ENCODE results near the gene COL15A1. TPM values are rescaled to one million over a fixed set of nuclear protein-coding genes. Genes with fewer than 3 reads are reported as not detected.

Gene COL15A1
- total and polyA plus RNA-seq, 2 of the 13 experiments (the other 11 are each of a cell fraction or from before 2014, with no cell fraction given) = not detected

- TF ChIP-seq IRX3 (CRISPR knock-in tag; IDR thresholded peaks at IDR 0.05; ENCODE audit: borderline replicate concordance, low read depth) (no peak), ZNF639 (CRISPR knock-in tag; conservative IDR thresholded peaks at IDR 0.05) (no peak), KAT8 (CRISPR knock-in tag; IDR thresholded peaks at IDR 0.05) (no peak), ZSCAN12 (CRISPR knock-in tag; IDR thresholded peaks at IDR 0.05) (no peak)
These were observed 488 bp downstream of the COL15A1 start (continued) for GRCh38 chr9:98944057-98944733.

- intact Hi-C loops (cut with micrococcal nuclease; ENCODE audit: unreplicated experiment) (no loop called here), in situ Hi-C loops (cut with HindIII; ENCODE audit: extremely low pct_ligation_motif_present, low pct_unique_long_range_greater_than_20kb) (no loop called here)
- Histone ChIP-seq H3K4me3 (replicated peaks in 1 of 3; ENCODE audit: insufficient read depth in 1 of 3, low read depth in 2 of 3, low read length in 3 of 3) (no peak overlapping the region), H3K9ac (ENCODE audit: insufficient read depth, low read depth, low read length) (no peak overlapping the region), H3K4me1 (ENCODE audit: insufficient read depth, low read length) (no peaks in the 10 kb centered on the region), H3K36me3 (replicated peaks in 1 of 2; ENCODE audit: control insufficient read depth in 1 of 2, insufficient read depth in 2 of 2, low read length in 2 of 2) (no peaks in the 10 kb centered on the region), H3K27me3 (ENCODE audit: control insufficient read depth in 1 of 2, insufficient read depth in 2 of 2, low read length in 2 of 2) (peaks cover 0 to 22% of the 10 kb centered on the region in 2 experiments; a peak in 3 of 5 replicates), H3K27ac (ENCODE audit: extremely low read length, insufficient read depth, low read length) (no peak overlapping the region), H3K4me2 (ENCODE audit: low read depth, low read length) (no peak overlapping the region), H4K20me1 (ENCODE audit: insufficient read depth, low read length) (no peaks in the 10 kb centered on the region), H2AFZ (ENCODE audit: low read length) (no peak overlapping the region), H3K79me2 (ENCODE audit: insufficient read depth, low read length) (no peaks in the 10 kb centered on the region), H3K9me3 (ENCODE audit: low read length) (no peaks in the 10 kb centered on the region)
- 42% methylated on average over 9 of the region's 9 CpGs for WGBS (ENCODE audit: low lambda C conversion rate)
- ATAC-seq (no peak), DNase-seq (ENCODE audit: low spot score) (no peak), FAIRE-seq (no peak)
- ChIA-PET CTCF (ENCODE audit: low intra/inter-chr PET ratio, low total read pairs) (no interaction called here), POLR2A (no interaction called here)
- TF ChIP-seq TFDP2 (CRISPR knock-in tag; IDR thresholded peaks at IDR 0.05) = no peak
- no peak for TF ChIP-seq PHF5A (CRISPR knock-in tag; IDR thresholded peaks at IDR 0.05; ENCODE audit: low read depth, unreplicated experiment)
- no peak for TF ChIP-seq KDM6A (CRISPR knock-in tag; IDR thresholded peaks at IDR 0.05; ENCODE audit: low read depth)
- TF ChIP-seq ZNF556 (CRISPR knock-in tag; IDR thresholded peaks at IDR 0.05; ENCODE audit: borderline replicate concordance) = no peak
- TF ChIP-seq POLR2AphosphoS5 (IDR thresholded peaks at IDR 0.05; ENCODE audit: low read depth, low read length) = no peak
- TF ChIP-seq MEIS1 (CRISPR knock-in tag; IDR thresholded peaks at IDR 0.05; ENCODE audit: borderline replicate concordance) = no peak
- TF ChIP-seq ZSCAN31 (CRISPR knock-in tag; IDR thresholded peaks at IDR 0.05; ENCODE audit: low read depth) = no peak
- TF ChIP-seq ZNF510 (CRISPR knock-in tag; IDR thresholded peaks at IDR 0.05; ENCODE audit: low read depth) = no peak
- TF ChIP-seq ZNF354B (CRISPR knock-in tag; IDR thresholded peaks at IDR 0.05) = no peak
- TF ChIP-seq TP53 (CRISPR knock-in tag; conservative IDR thresholded peaks at IDR 0.05) = no peak
- no peak for TF ChIP-seq EP300 (IDR thresholded peaks at IDR 0.05; ENCODE audit: low read depth in 2 of 2, low read length in 2 of 2)
- TF ChIP-seq EP300 (CRISPR knock-in tag; IDR thresholded peaks at IDR 0.05; ENCODE audit: borderline replicate concordance) = no peak
- no peak for TF ChIP-seq TGIF2 (CRISPR knock-in tag; IDR thresholded peaks at IDR 0.05)
- TF ChIP-seq ZNF841 (CRISPR knock-in tag; IDR thresholded peaks at IDR 0.05; ENCODE audit: borderline replicate concordance) = no peak
- BruUV-seq (replicated peaks) = no TSS peak
These were observed 997 bp downstream of the COL15A1 start for GRCh38 chr9:98944734-98945074.
